ENCODE results near the gene RPAIN.
"Not testable (repeated sequence)": the region's sequence is repeated elsewhere in the genome, so short reads cannot be mapped to it uniquely, and the experiment has no call there.

The RPAIN gene

GRCh38 chr17:5434984-5435383, 15.0 kb downstream of the RPAIN start:
- no peak for TF ChIP-seq CSRNP3 (CRISPR knock-in tag; IDR thresholded peaks at IDR 0.05)
- no peak for TF ChIP-seq ZNF70 (CRISPR knock-in tag; IDR thresholded peaks at IDR 0.05)
- TF ChIP-seq OSR1 (CRISPR knock-in tag; IDR thresholded peaks at IDR 0.05), result no peak
- no peak for TF ChIP-seq ZNF8 (CRISPR knock-in tag; IDR thresholded peaks at IDR 0.05)
- no peak for TF ChIP-seq CREB5 (CRISPR knock-in tag; IDR thresholded peaks at IDR 0.05; ENCODE audit: low read depth)

GRCh38 chr17:5435781-5436315, 15.9 kb downstream of the RPAIN start:
- ATAC-seq, result not testable (repeated sequence)

More at GRCh38 chr17:5434984-5435383, 15.0 kb downstream of the RPAIN start:
- no peak for ATAC-seq

- ATAC-seq, result no peak; the same call in 2 of the 3 replicates
Measured at GRCh38 chr17:5437721-5438317, 17.8 kb downstream of the RPAIN start.

More at GRCh38 chr17:5437721-5438317, 17.8 kb downstream of the RPAIN start:
- TF ChIP-seq CREB5 (CRISPR knock-in tag; IDR thresholded peaks at IDR 0.05; ENCODE audit: low read depth), result no peak
- no peak for TF ChIP-seq ZNF565 (CRISPR knock-in tag; conservative IDR thresholded peaks at IDR 0.05; ENCODE audit: low read depth)
- no peak for TF ChIP-seq ZNF8 (CRISPR knock-in tag; IDR thresholded peaks at IDR 0.05)
- TF ChIP-seq PATZ1 (CRISPR knock-in tag; IDR thresholded peaks at IDR 0.05; ENCODE audit: borderline replicate concordance), result no peak
- TF ChIP-seq ZFP3 (CRISPR knock-in tag; IDR thresholded peaks at IDR 0.05), result no peak
- no peak for TF ChIP-seq ESRRG (CRISPR knock-in tag; IDR thresholded peaks at IDR 0.05)
- TF ChIP-seq ISL1 (CRISPR knock-in tag; IDR thresholded peaks at IDR 0.05), result no peak
- no peak for TF ChIP-seq PPARA (CRISPR knock-in tag; IDR thresholded peaks at IDR 0.05; ENCODE audit: borderline replicate concordance)
- no peak for TF ChIP-seq TSHZ2 (CRISPR knock-in tag; IDR thresholded peaks at IDR 0.05)
- no peak for TF ChIP-seq TOX (CRISPR knock-in tag; IDR thresholded peaks at IDR 0.05; ENCODE audit: borderline replicate concordance)
- no peak for TF ChIP-seq POU6F1 (CRISPR knock-in tag; IDR thresholded peaks at IDR 0.05; ENCODE audit: borderline replicate concordance, low read depth)
- no peak for TF ChIP-seq BACH2 (CRISPR knock-in tag; IDR thresholded peaks at IDR 0.05; ENCODE audit: borderline replicate concordance)
- no peak for TF ChIP-seq ARNTL (CRISPR knock-in tag; IDR thresholded peaks at IDR 0.05; ENCODE audit: borderline replicate concordance, low read depth)
- no peak for TF ChIP-seq ZNF70 (CRISPR knock-in tag; IDR thresholded peaks at IDR 0.05)
- TF ChIP-seq GLIS3 (CRISPR knock-in tag; IDR thresholded peaks at IDR 0.05), result no peak

Data from SK-N-SH treated with all-trans-retinoic acid at 6 μM for 48 hours (cell line).